ENCODE measurements around the gene SV2B.

SV2B gene

GRCh38 chr15:91243826-91244225, 143.8 kb downstream of the SV2B start:
- no peaks in the 10 kb centered on the region; the same call in 1 of the 2 replicates for H3K27me3 ChIP-seq (ENCODE audit: low read length)
- H3K4me2 ChIP-seq (ENCODE audit: low read depth, low read length, poor library complexity, severe bottlenecking), result no peak overlapping the region
- H3K4me3 ChIP-seq (ENCODE audit: insufficient read depth, low read length, poor library complexity, severe bottlenecking), result no peak overlapping the region
- H4K20me1 ChIP-seq (ENCODE audit: low read depth, low read length), result no peaks in the 10 kb centered on the region
- H3K27ac ChIP-seq (ENCODE audit: low read depth, low read length), result no peak overlapping the region
- no peaks in the 10 kb centered on the region for H3K36me3 ChIP-seq (ENCODE audit: low read length)
- no peaks in the 10 kb centered on the region for H3K9me3 ChIP-seq (ENCODE audit: insufficient read depth, low read length)
- H2AFZ ChIP-seq (ENCODE audit: low read depth, low read length, severe bottlenecking), result no peak overlapping the region
- H3K9me2 ChIP-seq (replicated peaks; ENCODE audit: insufficient read depth, low read length), result no peaks in the 10 kb centered on the region
- H3K9ac ChIP-seq (ENCODE audit: low read length), result no peak overlapping the region
- TF ChIP-seq CTCF (IDR thresholded peaks at IDR 0.05; ENCODE audit: insufficient read depth, low read length, poor library complexity, severe bottlenecking) (no peak), EZH2phosphoT487 (conservative IDR thresholded peaks at IDR 0.05; ENCODE audit: low read length) (no peak)
- H3K79me2 ChIP-seq (ENCODE audit: insufficient read depth, low read length), result no peaks in the 10 kb centered on the region
- H3F3A ChIP-seq (ENCODE audit: insufficient read depth), result no peaks in the 10 kb centered on the region

- Histone ChIP-seq H3K4me3 (ENCODE audit: insufficient read depth, low read length, poor library complexity, severe bottlenecking) (no peak overlapping the region), H3K9me2 (replicated peaks; ENCODE audit: insufficient read depth, low read length) (no peaks in the 10 kb centered on the region), H3K9ac (ENCODE audit: low read length) (no peak overlapping the region), H3K36me3 (ENCODE audit: low read length) (no peaks in the 10 kb centered on the region), H4K20me1 (ENCODE audit: low read depth, low read length) (no peaks in the 10 kb centered on the region), H3F3A (ENCODE audit: insufficient read depth) (no peaks in the 10 kb centered on the region), H2AFZ (ENCODE audit: low read depth, low read length, severe bottlenecking) (no peak overlapping the region), H3K9me3 (ENCODE audit: insufficient read depth, low read length) (no peaks in the 10 kb centered on the region), H3K27ac (ENCODE audit: low read depth, low read length) (no peak overlapping the region), H3K4me2 (ENCODE audit: low read depth, low read length, poor library complexity, severe bottlenecking) (no peak overlapping the region), H3K27me3 (ENCODE audit: low read length) (no peaks in the 10 kb centered on the region; the same call in 1 of the 2 replicates), H3K79me2 (ENCODE audit: insufficient read depth, low read length) (no peaks in the 10 kb centered on the region)
- TF ChIP-seq EZH2phosphoT487 (conservative IDR thresholded peaks at IDR 0.05; ENCODE audit: low read length) (no peak), CTCF (IDR thresholded peaks at IDR 0.05; ENCODE audit: insufficient read depth, low read length, poor library complexity, severe bottlenecking) (no peak)
Observed at GRCh38 chr15:91244919-91245318, 144.9 kb downstream of the SV2B start.

- no peak overlapping the region for H2AFZ ChIP-seq (ENCODE audit: low read depth, low read length, severe bottlenecking)
- TF ChIP-seq CTCF (IDR thresholded peaks at IDR 0.05; ENCODE audit: insufficient read depth, low read length, poor library complexity, severe bottlenecking) (no peak), EZH2phosphoT487 (conservative IDR thresholded peaks at IDR 0.05; ENCODE audit: low read length) (no peak)
- no peaks in the 10 kb centered on the region; the same call in 1 of the 2 replicates for H3K27me3 ChIP-seq (ENCODE audit: low read length)
- H3K4me2 ChIP-seq (ENCODE audit: low read depth, low read length, poor library complexity, severe bottlenecking), result no peak overlapping the region
- no peak overlapping the region for H3K4me3 ChIP-seq (ENCODE audit: insufficient read depth, low read length, poor library complexity, severe bottlenecking)
- H3K27ac ChIP-seq (ENCODE audit: low read depth, low read length), result no peak overlapping the region
- H4K20me1 ChIP-seq (ENCODE audit: low read depth, low read length), result no peaks in the 10 kb centered on the region
- H3F3A ChIP-seq (ENCODE audit: insufficient read depth), result no peaks in the 10 kb centered on the region
- H3K9ac ChIP-seq (ENCODE audit: low read length), result no peak overlapping the region
- H3K9me3 ChIP-seq (ENCODE audit: insufficient read depth, low read length), result no peaks in the 10 kb centered on the region
- no peaks in the 10 kb centered on the region for H3K79me2 ChIP-seq (ENCODE audit: insufficient read depth, low read length)
- no peaks in the 10 kb centered on the region for H3K36me3 ChIP-seq (ENCODE audit: low read length)
- no peaks in the 10 kb centered on the region for H3K9me2 ChIP-seq (replicated peaks; ENCODE audit: insufficient read depth, low read length)
Observed at GRCh38 chr15:91246998-91247397, 146.9 kb downstream of the SV2B start.

All from SU-DHL-6 (cell line).